Pancreas (tissue), 10 donors: ENCODE results near the gene NELL1. TPM values are rescaled to one million over a fixed set of nuclear protein-coding genes. Genes with fewer than 3 reads are reported as not detected.

Experiments
- ATAC-seq, 4 donors: fragments of 200-7000 bp; cut with Tn5 transposase; one replicate each; pipeline versions ENCODE4 v1.8.0 to v1.9.1; 2020; ENCODE audit warnings: mild to moderate bottlenecking in 4 of 4, moderate library complexity in 4 of 4
- DNase-seq, 6 donors: peaks; one replicate each; pipeline ENCODE4 v3.0.0-alpha.2; 2020
- FAIRE-seq: peaks from 2 replicates; lab custom pipeline; 2012; peaks lifted over from hg19 to GRCh38; lab: Jason Lieb, UNC
- H3K27ac ChIP-seq, 4 donors: fragments of 200-600 bp; sonication (generic); 1 replicate in 3 of 4; 2 replicates in 1 of 4; pipeline versions ENCODE4 v1.5.0 to v1.8.0; 2020
- H3K27me3 ChIP-seq, 4 donors: fragments of 200-600 bp; one replicate each; pipeline ENCODE4 v1.8.0; 2021
- H3K36me3 ChIP-seq, 3 donors: fragments of 200-600 bp; sonication (generic) in 1 of 3; one replicate each; pipeline versions ENCODE4 v1.5.0 to v1.8.0; 2020 to 2021
- H3K4me1 ChIP-seq, 3 donors: fragments of 200-600 bp; one replicate each; pipeline ENCODE4 v1.8.0; 2021
- H3K4me3 ChIP-seq, 4 donors: fragments of 200-600 bp; sonication (generic) in 2 of 4; one replicate each; pipeline versions ENCODE4 v1.5.0 to v1.8.0; 2020 to 2021
- H3K9me3 ChIP-seq, 4 donors: fragments of 200-600 bp; one replicate each; pipeline ENCODE4 v1.8.0; 2021
- CTCF ChIP-seq, 4 donors: fragments of 200-600 bp; sonication (generic) in 3 of 4; IDR thresholded peaks; one replicate each; pipeline versions ENCODE4 v1.5.0 to v1.8.0; 2021; ENCODE audit warnings: antibody characterized with exemption in 4 of 4
- WGBS, 2 donors: extraction: QIAGEN DNeasy Blood & Tissue Kit; methylation state at CpG; one replicate each; pipeline ENCODE4 v1.1.7; 2013; 5-methylcytosine and 5-hydroxymethylcytosine counted together
- intact Hi-C, 3 donors: fragments of 100-400 bp; cut with DNase I; formaldehyde crosslinking; loops; one replicate each; pipeline versions ENCODE4 v1.11.1 to v1.14.2; 2022
- polyA plus RNA-seq, 2 donors: library from polyadenylated mRNA; stranded (reverse); fragments of 200-250 nt; gene quantifications; one replicate each; pipeline ENCODE4 v1.2.3, GENCODE V29; 2013
- total RNA-seq, 6 donors: library from RNA; stranded (reverse); fragmentation: NEBNext Ultra II Directional in 4 of 6; extraction: Animal tissue kit (Norgen Biotek cat#: 25700) in 4 of 6; gene quantifications; one replicate each; pipeline versions ENCODE4 v1.2.1 to v1.2.4, GENCODE V29; 2021 to 2023
- donor health status: healthy with polysubstance abuse.
- donor health status: DM: no; HTN: no; CAD: no; lungs with moderate emphysema.
- donor health status: DM: no; HTN: no; CAD: no.
- donor health status: control.
- donor health status: control.
- donor health status: Bipolar disorder and iron deficiency.
- donor health status: DM: yes; HTN: yes; CAD: no.
- donor health status: DM: no; HTN: no; CAD: no.
- donor health status: DM: no; HTN: no; CAD: no.
- donor health status: DM: yes; HTN: yes; CAD: no.

NELL1 gene
- total and polyA plus RNA-seq, 8 donors, result not detected

- FAIRE-seq (no peak), DNase-seq (no peak), ATAC-seq (no peak)
- 55 to 61% methylated on average over 5 of the region's 5 CpGs for WGBS, 2 donors
- Histone ChIP-seq H3K27me3 (no peaks in the 10 kb centered on the region), H3K36me3 (no peaks in the 10 kb centered on the region), H3K4me3 (no peak overlapping the region), H3K9me3 (no peaks in the 10 kb centered on the region), H3K4me1 (no peaks in the 10 kb centered on the region), H3K27ac (no peak overlapping the region)
- intact Hi-C loops, result no loop called here
- TF ChIP-seq CTCF (IDR thresholded peaks at IDR 0.05), result no peak
Measured at GRCh38 chr11:20963596-20963995, 294.2 kb downstream of the NELL1 start.

- H3K4me3 ChIP-seq, result no peak overlapping the region
- no peak for FAIRE-seq
Measured at GRCh38 chr11:20964985-20965384, 295.6 kb downstream of the NELL1 start.

GRCh38 chr11:20966489-20966888 lies 297.1 kb downstream of the NELL1 start:
- no peaks in the 10 kb centered on the region for H3K36me3 ChIP-seq
- no peaks in the 10 kb centered on the region for H3K27me3 ChIP-seq
- ATAC-seq, result no peak
- H3K9me3 ChIP-seq, result no peaks in the 10 kb centered on the region
- WGBS, 2 donors, result 33 to 46% methylated on average over 3 of the region's 3 CpGs
- intact Hi-C loops, result no loop called here
- DNase-seq, result no peak
- H3K27ac ChIP-seq, result no peak overlapping the region
- H3K4me1 ChIP-seq, result no peaks in the 10 kb centered on the region
- FAIRE-seq, result no peak
- no peak overlapping the region for H3K4me3 ChIP-seq
- no peak for TF ChIP-seq CTCF (IDR thresholded peaks at IDR 0.05)

More at GRCh38 chr11:20964985-20965384, 295.6 kb downstream of the NELL1 start:
- Histone ChIP-seq H3K4me1 (no peaks in the 10 kb centered on the region), H3K27ac (no peak overlapping the region), H3K36me3 (no peaks in the 10 kb centered on the region), H3K27me3 (no peaks in the 10 kb centered on the region), H3K9me3 (no peaks in the 10 kb centered on the region)
- TF ChIP-seq CTCF (IDR thresholded peaks at IDR 0.05), result no peak
- 91% methylated on average over 3 of the region's 3 CpGs for WGBS, 2 donors
- no peak for DNase-seq
- ATAC-seq, result peak in 1 of 4 donors; percentile 45
- intact Hi-C loops, result no loop called here

- intact Hi-C loops, result no loop called here
- 23 to 34% methylated on average over 7 of the region's 7 CpGs for WGBS, 2 donors
- no peak for DNase-seq
Measured at GRCh38 chr11:20973940-20974559, 304.7 kb downstream of the NELL1 start.

More at GRCh38 chr11:20973940-20974559, 304.7 kb downstream of the NELL1 start:
- Histone ChIP-seq H3K36me3 (no peaks in the 10 kb centered on the region), H3K4me1 (no peaks in the 10 kb centered on the region), H3K27me3 (no peaks in the 10 kb centered on the region), H3K4me3 (no peak overlapping the region), H3K9me3 (no peaks in the 10 kb centered on the region), H3K27ac (no peak overlapping the region)
- ATAC-seq, result no peak
- no peak for FAIRE-seq
- no peak for TF ChIP-seq CTCF (IDR thresholded peaks at IDR 0.05)
